DMS53 (cell line): ENCODE data around the gene FBXL12.
A peak's percentile ranks its signal among the peaks of the same experiment; 100 is the strongest.
"Not testable (repeated sequence)": the region's sequence is repeated elsewhere in the genome, so short reads cannot be mapped to it uniquely, and the experiment has no call there.

ENCODE experiments used
- DNase-seq: peaks from one replicate; lab custom pipeline; 2025; lab: John Stamatoyannopoulos, UW

Gene FBXL12

GRCh38 chr19:9792206-9793070 is 26.4 kb downstream of the FBXL12 start:
- DNase-seq: peak; percentile 95

GRCh38 chr19:9791552-9792205 is 27.2 kb downstream of the FBXL12 start:
- peak; percentile 95 for DNase-seq

DNA sequence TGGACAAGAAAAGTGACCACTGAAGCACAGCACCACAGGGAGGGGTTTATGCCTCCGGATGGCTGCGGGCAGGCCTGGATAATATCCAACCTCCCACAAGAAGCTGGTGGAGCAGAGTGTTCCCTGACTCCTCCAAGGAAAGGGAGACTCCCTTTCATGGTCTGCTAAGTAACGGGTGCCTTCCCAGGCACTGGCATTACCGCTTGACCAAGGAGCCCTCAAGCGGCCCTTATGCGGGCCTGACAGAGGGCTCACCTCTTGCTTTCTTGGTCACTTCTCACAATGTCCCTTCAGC is 27.9 kb downstream of the FBXL12 start:
- not testable (repeated sequence) for DNase-seq

- not testable (repeated sequence) for DNase-seq
Observed at GRCh38 chr19:9789579-9789978, 29.3 kb downstream of the FBXL12 start.

DNA sequence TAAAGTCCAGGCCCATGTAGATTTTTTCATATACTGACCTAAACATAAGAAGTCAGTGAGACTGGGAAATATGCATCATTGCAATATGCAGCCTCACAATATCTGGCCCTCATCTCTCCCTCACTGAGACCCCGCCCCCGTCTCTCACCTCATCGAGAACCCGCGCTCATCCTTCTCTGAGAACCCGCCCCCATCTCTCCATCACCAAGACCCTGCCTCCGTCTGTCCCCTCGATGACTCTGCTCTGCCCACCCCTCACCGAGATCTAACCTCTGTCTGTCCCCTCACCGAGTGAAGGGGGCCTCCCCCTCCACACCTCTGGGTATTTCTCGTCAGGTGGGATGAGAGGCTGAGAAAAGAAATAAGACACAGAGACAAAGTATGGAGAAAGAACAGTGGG is 29.8 kb downstream of the FBXL12 start:
- DNase-seq: no peak

- DNase-seq: not testable (repeated sequence)
Observed at GRCh38 chr19:9788604-9789003, 30.3 kb downstream of the FBXL12 start.

- no peak for DNase-seq
Observed at GRCh38 chr19:9786819-9787218, 32.1 kb downstream of the FBXL12 start.

GRCh38 chr19:9786342-9786741 is 32.5 kb downstream of the FBXL12 start:
- no peak for DNase-seq

- DNase-seq: peak; percentile 99
Observed at GRCh38 chr19:9785367-9786331, 33.2 kb downstream of the FBXL12 start.

- DNase-seq: not testable (repeated sequence)
Observed at GRCh38 chr19:9784163-9784496, 34.7 kb downstream of the FBXL12 start.

- DNase-seq: no peak
Observed at GRCh38 chr19:9782338-9782737, 36.5 kb downstream of the FBXL12 start.

- DNase-seq: peak; percentile 97
Observed at GRCh38 chr19:9768175-9769112, 50.4 kb downstream of the FBXL12 start, which contains the start of gene ZNF846. Gene ZNF846 (minus strand): TSS chr19:9768738. CDS start chr19:9764950, 3,788 bp downstream.
